Ovary (tissue), 9 donors: ENCODE results near the gene RAB15. TPM values are rescaled to one million over a fixed set of nuclear protein-coding genes. Genes with fewer than 3 reads are reported as not detected.

Experiments
- DNase-seq, 5 donors: peaks; one replicate each; pipeline ENCODE4 v3.0.0-alpha.2; 2019 to 2020
- H3K27ac ChIP-seq, 2 donors: fragments of 200-600 bp; one replicate each; pipeline versions ENCODE4 v1.5.1 to v1.8.0; 2019 to 2022
- H3K27me3 ChIP-seq: fragments of 200-600 bp; one replicate; pipeline ENCODE4 v1.8.0; 2022
- H3K36me3 ChIP-seq: fragments of 200-600 bp; sonication (generic); one replicate; pipeline ENCODE4 v1.5.1; 2019
- H3K4me1 ChIP-seq: one replicate; pipeline ENCODE4 v1.8.1; 2013; ENCODE audit warnings: mild to moderate bottlenecking, moderate library complexity; ENCODE audit not compliant: insufficient read depth
- H3K4me3 ChIP-seq: fragments of 200-600 bp; sonication (generic); one replicate; pipeline ENCODE4 v1.5.1; 2017
- H3K9me3 ChIP-seq, 2 donors: fragments of 200-600 bp in 1 of 2; sonication (generic) in 1 of 2; one replicate each; pipeline versions ENCODE4 v1.5.1 to v1.8.1; 2013 to 2019; ENCODE audit warnings: mild to moderate bottlenecking in 1 of 2, moderate library complexity in 1 of 2
- CTCF ChIP-seq, 3 donors: fragments of 450-650 bp in 2 of 3; fragments of 200-600 bp in 1 of 3; IDR thresholded peaks; one replicate each; pipeline versions ENCODE4 v1.5.1 to v1.8.0; 2016 to 2022; ENCODE audit warnings: antibody characterized with exemption in 3 of 3, mild to moderate bottlenecking in 1 of 3
- EP300 ChIP-seq: sonication (generic); formaldehyde crosslinking; IDR thresholded peaks from one replicate; pipeline ENCODE4 v1.6.1; 2017; ENCODE audit warnings: antibody characterized with exemption
- POLR2A ChIP-seq: fragments of 450-650 bp; IDR thresholded peaks from one replicate; pipeline ENCODE4 v1.6.1; 2017; ENCODE audit warnings: antibody characterized with exemption, mild to moderate bottlenecking, moderate library complexity
- WGBS, 3 donors: extraction: QIAGEN DNeasy Blood & Tissue Kit in 1 of 3; methylation state at CpG; one replicate each; pipeline versions ENCODE4 v1.1.5 to v1.1.7; 2013 to 2017; 5-methylcytosine and 5-hydroxymethylcytosine counted together
- intact Hi-C, 4 donors: fragments of 100-400 bp; cut with DNase I; formaldehyde crosslinking; loops; one replicate each; pipeline versions ENCODE4 v1.11.0 to v1.15.1; 2022 to 2023
- polyA plus RNA-seq, 2 donors: library from polyadenylated mRNA; stranded (reverse); fragments of 200-250 nt in 1 of 2; fragments of 350-450 nt in 1 of 2; fragmentation: Illumina TruSeq in 1 of 2; extraction: RNeasy Lipid Tissue Mini Kit (QIAGEN cat#74804) in 1 of 2; gene quantifications; one replicate each; pipeline ENCODE4 v1.2.3, GENCODE V29; 2013 to 2014
- total RNA-seq, 7 donors: library from RNA; depleted of rRNA in 2 of 7; stranded (reverse); fragments of >200 nt in 2 of 7; fragmentation: NEBNext Ultra II Directional in 3 of 7; extraction: Animal tissue kit (Norgen Biotek cat#: 25700) in 3 of 7; gene quantifications; one replicate each; pipeline versions ENCODE4 v1.1.0 to v1.2.4, GENCODE V29; 2016 to 2023
- donor health status: DM: no; HTN: no; CAD: no; lungs with moderate emphysema.
- donor health status: DM: no; HTN: no; CAD: no.
- donor health status: Bipolar disorder and iron deficiency.
- donor health status: DM: yes; HTN: yes; CAD: no.
- donor health status: DM: no; HTN: no; CAD: no.
- donor health status: DM: yes; HTN: yes; CAD: no.

RAB15 gene
- total and polyA plus RNA-seq, 9 donors = 0.83 to 5.7 (median 2.5) TPM

- Histone ChIP-seq H3K27ac (no peak overlapping the region), H3K36me3 (no peaks in the 10 kb centered on the region), H3K27me3 (no peaks in the 10 kb centered on the region), H3K9me3 (no peaks in the 10 kb centered on the region), H3K4me1 (no peaks in the 10 kb centered on the region), H3K4me3 (no peak overlapping the region)
- no peak for TF ChIP-seq CTCF (IDR thresholded peaks at IDR 0.05)
- TF ChIP-seq POLR2A = no peak
- TF ChIP-seq EP300 = no peak
- no peak for DNase-seq
- 75 to 81% (median 76%) methylated on average over 4 of the region's 4 CpGs for WGBS, 3 donors
- intact Hi-C loops = no loop called here
These were observed 40.2 kb upstream of the RAB15 start for GRCh38 chr14:65012353-65012752.

- Histone ChIP-seq H3K4me1 (no peaks in the 10 kb centered on the region), H3K4me3 (no peak overlapping the region), H3K27ac (no peak overlapping the region), H3K36me3 (no peaks in the 10 kb centered on the region), H3K9me3 (no peaks in the 10 kb centered on the region), H3K27me3 (no peaks in the 10 kb centered on the region)
- no peak for DNase-seq
- WGBS, 3 donors = 46 to 57% (median 50%) methylated on average over 10 of the region's 10 CpGs
- intact Hi-C loops = no loop called here
- TF ChIP-seq CTCF (IDR thresholded peaks at IDR 0.05) = no peak
- TF ChIP-seq EP300 = no peak
- TF ChIP-seq POLR2A = no peak
These were observed 39.4 kb upstream of the RAB15 start for GRCh38 chr14:65011538-65011937.

GRCh38 chr14:65010211-65010931, 38.2 kb upstream of the RAB15 start:
- no peak for TF ChIP-seq POLR2A
- no peak for TF ChIP-seq EP300
- no peak for TF ChIP-seq CTCF (IDR thresholded peaks at IDR 0.05)
- intact Hi-C loops = no loop called here
- 86 to 88% (median 87%) methylated on average over 5 of the region's 5 CpGs for WGBS, 3 donors

GRCh38 chr14:65007202-65007601, 35.1 kb upstream of the RAB15 start:
- no peak for DNase-seq
- WGBS, 3 donors = 84 to 96% (median 90%) methylated on average over 1 of the region's 1 CpG
- Histone ChIP-seq H3K9me3 (no peaks in the 10 kb centered on the region), H3K36me3 (no peaks in the 10 kb centered on the region), H3K4me3 (no peak overlapping the region), H3K4me1 (no peaks in the 10 kb centered on the region), H3K27me3 (no peaks in the 10 kb centered on the region), H3K27ac (no peak overlapping the region)
- intact Hi-C loops = no loop called here
- TF ChIP-seq EP300 = no peak
- TF ChIP-seq CTCF (IDR thresholded peaks at IDR 0.05) = no peak
- no peak for TF ChIP-seq POLR2A

More at GRCh38 chr14:65010211-65010931, 38.2 kb upstream of the RAB15 start:
- Histone ChIP-seq H3K36me3 (no peaks in the 10 kb centered on the region), H3K4me1 (no peaks in the 10 kb centered on the region), H3K9me3 (no peaks in the 10 kb centered on the region), H3K4me3 (no peak overlapping the region), H3K27ac (no peak overlapping the region), H3K27me3 (no peaks in the 10 kb centered on the region)
- no peak for DNase-seq
